GM18507 (cell line): Measurements from ENCODE around the gene DMRTA1.
"Not testable (repeated sequence)": the region's sequence is repeated elsewhere in the genome, so short reads cannot be mapped to it uniquely, and the experiment has no call there.

Experiments used
- DNase-seq: peaks from one replicate; pipeline ENCODE4 v3.0.0; 2011; ENCODE audit warnings: low read depth; ENCODE audit not compliant: insufficient read length; ENCODE audit errors: extremely low spot score
- FAIRE-seq: peaks from 2 replicates; lab custom pipeline; 2011; peaks lifted over from hg19 to GRCh38; lab: Jason Lieb, UNC

DMRTA1 gene

DNA sequence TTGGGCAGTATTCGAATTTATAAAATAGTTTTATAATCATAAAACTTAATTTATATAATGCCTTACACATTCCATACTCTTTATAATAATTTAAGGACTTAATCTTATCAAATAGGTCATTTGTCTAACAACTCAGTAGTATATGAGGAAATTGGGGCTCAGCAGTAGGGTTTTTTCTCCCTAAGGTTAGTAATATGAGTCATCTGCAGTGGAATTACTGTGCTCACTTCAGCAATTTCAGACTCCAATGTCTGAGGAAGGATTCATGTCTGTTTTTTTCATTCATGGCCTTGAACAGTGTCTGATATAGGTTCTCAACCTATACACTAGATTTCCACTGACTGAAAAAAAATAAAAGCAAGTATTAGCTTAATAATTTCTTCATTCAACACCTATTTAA, 7.4 kb downstream of the DMRTA1 start:
- DNase-seq (no peak), FAIRE-seq (no peak)

DNA sequence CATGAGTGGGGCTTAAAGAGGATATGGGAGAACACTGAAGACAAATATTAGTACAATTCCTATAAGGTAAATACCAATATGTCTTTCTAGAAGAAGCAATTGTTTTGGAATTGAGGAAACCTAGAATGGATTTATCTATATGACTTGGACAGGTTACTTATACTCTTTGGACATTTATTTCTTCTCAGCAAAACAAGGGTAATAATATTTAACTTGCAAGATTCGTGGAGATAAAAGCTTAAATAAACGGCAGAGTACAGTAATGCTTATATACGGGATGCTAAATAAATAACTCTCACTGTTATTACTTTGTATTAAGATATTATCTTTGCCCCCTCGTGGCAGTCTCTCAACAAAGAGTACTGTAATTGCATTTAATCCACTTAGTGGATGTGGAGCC, 8.6 kb downstream of the DMRTA1 start:
- FAIRE-seq, result no peak
- no peak for DNase-seq

DNA sequence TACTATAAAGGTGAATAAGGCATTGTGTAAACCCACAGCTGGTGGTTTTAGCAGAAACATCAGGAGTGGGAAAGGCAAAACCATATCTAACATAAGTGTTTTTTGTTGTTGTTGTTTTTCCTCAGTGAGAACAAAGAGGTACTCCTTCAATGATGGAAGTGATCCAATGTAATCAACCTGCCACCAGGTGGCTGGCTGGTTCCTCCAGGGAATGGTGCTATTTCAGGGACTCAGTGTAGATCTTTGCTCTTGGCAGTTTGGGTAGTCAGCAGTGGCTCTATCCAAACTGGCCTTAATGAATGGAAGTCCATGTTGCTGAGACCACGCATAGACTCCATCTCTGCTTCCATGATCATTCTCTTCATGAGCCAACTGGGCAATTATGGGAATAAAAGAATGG, 10.8 kb downstream of the DMRTA1 start:
- no peak for DNase-seq
- FAIRE-seq, result no peak

DNA sequence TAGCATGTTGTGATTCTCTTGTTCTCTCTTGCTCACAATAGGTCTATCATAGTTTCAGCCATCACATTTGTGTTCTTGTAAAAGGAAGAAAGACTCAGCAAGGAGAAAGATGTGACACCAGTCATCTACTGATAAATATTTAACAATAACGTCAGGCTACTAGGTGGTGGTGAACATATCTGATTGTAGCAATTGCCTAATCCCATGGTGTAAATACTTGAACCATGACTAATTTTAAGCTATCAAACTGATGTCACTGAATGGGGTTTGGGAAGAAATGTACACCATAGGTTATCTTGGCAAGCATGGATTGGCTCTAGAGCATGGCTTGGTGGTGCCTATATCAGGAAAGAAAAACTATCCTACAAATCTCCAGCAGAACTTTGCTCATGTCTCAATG, 16.6 kb downstream of the DMRTA1 start:
- DNase-seq, result no peak
- FAIRE-seq, result no peak

DNA sequence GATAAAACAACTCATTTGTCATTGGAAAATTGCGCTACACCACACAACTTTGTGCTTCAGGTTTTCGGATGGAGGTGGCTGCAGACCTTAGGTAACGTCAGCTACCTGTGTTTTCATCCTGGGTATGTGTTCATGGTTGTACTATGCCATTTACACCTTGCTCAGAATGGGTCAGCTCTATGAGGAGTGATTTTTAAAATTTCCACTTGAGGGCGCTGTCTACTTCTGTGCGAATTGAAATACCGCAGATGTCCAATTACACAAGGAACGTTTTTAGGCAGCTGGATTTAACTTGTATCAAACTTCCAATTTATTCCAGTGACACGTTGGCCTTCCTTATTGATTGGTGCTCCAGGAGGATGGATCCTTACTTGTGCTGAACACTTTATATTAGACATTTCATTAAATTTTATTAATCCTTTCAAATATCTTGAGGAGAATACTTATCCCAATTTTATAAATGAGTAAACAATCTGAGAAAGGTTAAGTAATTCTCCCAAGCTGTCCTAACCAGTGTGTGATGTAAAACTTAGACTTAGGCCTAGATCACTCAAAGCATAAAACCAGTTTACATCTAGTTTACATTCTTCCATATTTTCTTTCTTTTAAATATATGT, 23.4 kb downstream of the DMRTA1 start:
- DNase-seq, result no peak
- FAIRE-seq, result peak; percentile 33

GRCh38 chr9:22481566-22481965, 34.9 kb downstream of the DMRTA1 start:
- no peak for FAIRE-seq

DNA sequence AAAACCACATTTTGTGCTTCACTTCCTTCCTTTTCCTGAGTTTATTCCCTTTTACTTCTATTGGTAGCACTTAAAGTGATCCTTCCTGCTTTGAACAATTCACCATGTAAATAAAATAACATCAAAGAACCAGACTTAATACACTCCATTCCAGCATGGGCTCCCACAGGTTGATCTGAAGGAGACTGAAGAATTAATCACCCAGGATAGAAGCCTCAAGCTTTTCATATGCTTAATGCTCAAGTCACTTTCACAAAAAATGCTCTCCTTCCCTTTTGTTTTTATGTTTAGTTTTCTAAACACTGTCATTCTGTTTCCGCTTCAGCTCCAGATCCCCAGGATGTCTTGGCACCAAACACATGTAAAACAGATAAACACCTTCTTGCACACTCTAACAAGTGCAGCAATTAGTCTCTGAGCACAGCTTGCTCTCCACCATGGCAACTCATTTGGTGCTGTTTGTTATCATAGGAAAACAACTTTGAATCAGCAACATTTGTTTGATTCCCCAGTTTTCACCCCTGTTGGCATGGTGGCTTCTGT, 37.0 kb downstream of the DMRTA1 start:
- no peak for DNase-seq

More at GRCh38 chr9:22481566-22481965, 34.9 kb downstream of the DMRTA1 start:
- no peak for DNase-seq

DNA sequence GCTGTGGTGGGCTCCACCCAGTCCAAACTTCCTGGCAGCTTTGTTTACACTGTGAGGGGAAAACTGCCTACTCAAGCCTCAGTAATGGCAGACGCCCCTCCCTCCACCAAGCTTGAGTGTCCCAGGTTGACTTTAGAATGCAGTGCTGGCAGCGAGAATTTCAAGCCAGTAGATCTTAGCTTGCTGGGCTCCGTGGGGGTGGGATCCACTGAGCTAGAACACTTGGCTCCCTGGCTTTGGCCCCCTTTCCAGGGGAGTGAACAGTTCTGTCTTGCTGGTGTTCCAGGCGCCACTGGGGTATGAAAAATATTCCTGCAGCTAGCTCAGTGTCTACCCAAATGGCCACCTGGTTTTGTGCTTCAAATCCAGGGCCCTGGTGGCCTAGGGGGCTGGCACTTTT, 49.6 kb downstream of the DMRTA1 start:
- not testable (repeated sequence) for DNase-seq, FAIRE-seq

More for the DNA sequence above, 37.0 kb downstream of the DMRTA1 start:
- no peak for FAIRE-seq
